H1 (cell line): ENCODE measurements around the gene ZBTB18. TPM values are rescaled to one million over a fixed set of nuclear protein-coding genes. Genes with fewer than 3 reads are reported as not detected.

Source experiments
- ATF2 ChIP-seq: IDR thresholded peaks from 2 replicates; pipeline ENCODE4 v1.6.1; 2012; ENCODE audit warnings: low read length, inconsistent platforms
- CHD2 ChIP-seq: IDR thresholded peaks from 2 replicates; pipeline ENCODE4 v1.6.1; 2012; ENCODE audit warnings: low read length, improper control_type of control experiment
- TBP ChIP-seq: IDR thresholded peaks from 2 replicates; pipeline ENCODE4 v1.6.1; 2011; ENCODE audit warnings: low read depth, low read length, improper control_type of control experiment
- polyA plus RNA-seq, 7 experiments: library from polyadenylated mRNA; depleted of rRNA in 3 of 7; stranded (reverse) in 5 of 7; unstranded in 2 of 7; fragments of >200 nt in 5 of 7; fragments of 200-250 nt in 2 of 7; gene quantifications; 1 replicate in 5 of 7; 2 replicates in 1 of 7; 4 replicates in 1 of 7; pipeline versions ENCODE4 v1.2.1 to v1.2.3, GENCODE V29; 2011 to 2013; ENCODE audit warnings: missing spikeins in 2 of 7, mixed read lengths in 2 of 7
- total RNA-seq: library from RNA; stranded (reverse); fragmentation: NEBNext Ultra II Directional; extraction: Animal tissue kit (Norgen Biotek cat#: 25700); gene quantifications from 2 replicates; pipeline ENCODE4 v1.2.1, GENCODE V29; 2021

The ZBTB18 gene
- total and polyA plus RNA-seq, 2 of the 8 experiments (the other 6 are each of a cell fraction or from before 2014, with no cell fraction given), result 8.5 to 14.4 TPM

GRCh38 chr1:244065063-244065793 lies 14.1 kb downstream of the ZBTB18 start (continued):
- TF ChIP-seq ATF2 (no peak), TBP (no peak), CHD2 (no peak)
